ENCODE results near the gene SYNDIG1. TPM values are rescaled to one million over a fixed set of nuclear protein-coding genes. Genes with fewer than 3 reads are reported as not detected.

The SYNDIG1 gene
- total RNA-seq, 1 donor from 2014 or later: 13.7 TPM

- no peaks in the 10 kb centered on the region for H3K36me3 ChIP-seq
- H3K9me3 ChIP-seq: peaks cover 0 to 6% of the 10 kb centered on the region in 2 donors
- H3K27me3 ChIP-seq: no peaks in the 10 kb centered on the region
- intact Hi-C loops (cut with DNase I): no loop called here
- H3K4me1 ChIP-seq: peaks cover 0 to 7% of the 10 kb centered on the region in 2 donors
- no peak for TF ChIP-seq CTCF (IDR thresholded peaks at IDR 0.05)
- DNase-seq (ENCODE audit: low spot score in 2 of 2): no peak
- no peak overlapping the region for H3K4me3 ChIP-seq
- no peak overlapping the region for H3K27ac ChIP-seq
These were observed 45.8 kb upstream of the SYNDIG1 start for GRCh38 chr20:24423390-24424313.

GRCh38 chr20:24425523-24426135, 43.8 kb upstream of the SYNDIG1 start:
- no peak overlapping the region for H3K27ac ChIP-seq
- intact Hi-C loops (cut with DNase I): no loop called here
- H3K9me3 ChIP-seq: peaks cover 0 to 6% of the 10 kb centered on the region in 2 donors
- H3K4me1 ChIP-seq: no peaks in the 10 kb centered on the region
- no peak for DNase-seq (ENCODE audit: low spot score in 2 of 2)
- no peaks in the 10 kb centered on the region for H3K27me3 ChIP-seq
- no peak for TF ChIP-seq CTCF (IDR thresholded peaks at IDR 0.05)
- H3K36me3 ChIP-seq: no peaks in the 10 kb centered on the region
- H3K4me3 ChIP-seq: no peak overlapping the region

- no peak overlapping the region for H3K27ac ChIP-seq
- intact Hi-C loops (cut with DNase I): no loop called here
- H3K36me3 ChIP-seq: no peaks in the 10 kb centered on the region
- TF ChIP-seq CTCF (IDR thresholded peaks at IDR 0.05): no peak
- DNase-seq (ENCODE audit: low spot score in 2 of 2): no peak
- peaks cover 0 to 6% of the 10 kb centered on the region in 2 donors for H3K9me3 ChIP-seq
- H3K4me3 ChIP-seq: no peak overlapping the region
- H3K4me1 ChIP-seq: no peaks in the 10 kb centered on the region
- no peaks in the 10 kb centered on the region for H3K27me3 ChIP-seq
These were observed 38.0 kb upstream of the SYNDIG1 start for GRCh38 chr20:24431279-24432045.

GRCh38 chr20:24432046-24432442, 37.4 kb upstream of the SYNDIG1 start:
- peaks cover 0 to 6% of the 10 kb centered on the region in 2 donors for H3K9me3 ChIP-seq
- H3K4me1 ChIP-seq: no peaks in the 10 kb centered on the region
- H3K36me3 ChIP-seq: no peaks in the 10 kb centered on the region
- no peak overlapping the region for H3K27ac ChIP-seq
- H3K4me3 ChIP-seq: no peak overlapping the region
- intact Hi-C loops (cut with DNase I): no loop called here
- H3K27me3 ChIP-seq: no peaks in the 10 kb centered on the region
- TF ChIP-seq CTCF (IDR thresholded peaks at IDR 0.05): no peak
- no peak for DNase-seq (ENCODE audit: low spot score in 2 of 2)

- no peak for DNase-seq (ENCODE audit: low spot score in 2 of 2)
- H3K9me3 ChIP-seq: no peaks in the 10 kb centered on the region
- no peaks in the 10 kb centered on the region for H3K4me1 ChIP-seq
- intact Hi-C loops (cut with DNase I): no loop called here
- H3K36me3 ChIP-seq: no peaks in the 10 kb centered on the region
- no peak overlapping the region for H3K4me3 ChIP-seq
- TF ChIP-seq CTCF (IDR thresholded peaks at IDR 0.05): no peak
- H3K27ac ChIP-seq: no peak overlapping the region
- H3K27me3 ChIP-seq: no peaks in the 10 kb centered on the region
These were observed 33.3 kb upstream of the SYNDIG1 start for GRCh38 chr20:24436160-24436559.

Data from ascending aorta (tissue), 2 donors.